Measurements from ENCODE around the gene PKIG. TPM values are rescaled to one million over a fixed set of nuclear protein-coding genes. Genes with fewer than 3 reads are reported as not detected.

The PKIG gene
- polyA plus RNA-seq, 1 donor (not counting 4 experiments of a cell fraction or from before 2014, with no cell fraction given) = 6.6 TPM

DNA sequence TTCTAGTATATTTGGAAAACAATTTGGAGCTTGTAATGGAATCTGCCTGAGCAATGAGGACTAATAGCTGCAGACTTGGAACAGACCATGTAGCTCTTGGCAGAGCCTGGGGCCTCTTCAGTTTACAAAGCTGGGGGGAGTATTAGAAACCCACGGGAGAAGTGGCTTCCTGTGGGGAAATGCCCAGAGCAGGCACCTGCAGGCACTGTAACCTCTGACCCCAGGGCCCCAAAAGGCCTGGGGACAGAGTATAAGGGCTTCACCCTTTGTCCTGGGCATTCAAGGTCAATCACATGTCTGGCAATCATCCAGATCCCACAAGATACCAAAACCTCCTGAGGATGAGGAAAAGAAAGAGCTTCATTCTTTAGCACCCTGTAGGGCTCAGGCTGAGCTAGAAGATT, 19.4 kb downstream of the PKIG start:
- no peaks in the 10 kb centered on the region for H3K9me3 ChIP-seq (ENCODE audit: control insufficient read depth, low read depth, low read length)
- FAIRE-seq = no peak
- no peak overlapping the region for H3K27ac ChIP-seq (ENCODE audit: control insufficient read depth, insufficient read depth, low read length)
- H3K36me3 ChIP-seq (ENCODE audit: control insufficient read depth in 2 of 2, extremely low read depth in 1 of 2, insufficient read depth in 2 of 2, low read length in 2 of 2) = no peaks in the 10 kb centered on the region
- H3K4me2 ChIP-seq (ENCODE audit: control insufficient read depth, extremely low read depth, insufficient read depth, low read depth, low read length) = no peak overlapping the region
- H2AFZ ChIP-seq (ENCODE audit: control insufficient read depth, low read length) = no peak overlapping the region
- no peak for DNase-seq (ENCODE audit: low read depth, low spot score)
- H3K79me2 ChIP-seq (ENCODE audit: control insufficient read depth, insufficient read depth, low read length) = no peaks in the 10 kb centered on the region
- no peaks in the 10 kb centered on the region for H4K20me1 ChIP-seq (ENCODE audit: control insufficient read depth, extremely low read depth, insufficient read depth, low read length)
- dilution Hi-C loops (cut with MboI; ENCODE audit: extremely low pct_ligation_motif_present, low sequenced_read_pairs) = no loop called here
- H3K4me1 ChIP-seq (ENCODE audit: control insufficient read depth, extremely low read depth, insufficient read depth, low read length) = peaks cover 2% of the 10 kb centered on the region
- H3K9me1 ChIP-seq (ENCODE audit: control insufficient read depth, extremely low read depth, insufficient read depth, low read length) = no peaks in the 10 kb centered on the region
- H3K4me3 ChIP-seq (ENCODE audit: control insufficient read depth in 2 of 3, extremely low read depth in 1 of 3, insufficient read depth in 2 of 3, low read depth in 1 of 3, low read length in 3 of 3) = no peak overlapping the region
- TF ChIP-seq, protein P1, sequence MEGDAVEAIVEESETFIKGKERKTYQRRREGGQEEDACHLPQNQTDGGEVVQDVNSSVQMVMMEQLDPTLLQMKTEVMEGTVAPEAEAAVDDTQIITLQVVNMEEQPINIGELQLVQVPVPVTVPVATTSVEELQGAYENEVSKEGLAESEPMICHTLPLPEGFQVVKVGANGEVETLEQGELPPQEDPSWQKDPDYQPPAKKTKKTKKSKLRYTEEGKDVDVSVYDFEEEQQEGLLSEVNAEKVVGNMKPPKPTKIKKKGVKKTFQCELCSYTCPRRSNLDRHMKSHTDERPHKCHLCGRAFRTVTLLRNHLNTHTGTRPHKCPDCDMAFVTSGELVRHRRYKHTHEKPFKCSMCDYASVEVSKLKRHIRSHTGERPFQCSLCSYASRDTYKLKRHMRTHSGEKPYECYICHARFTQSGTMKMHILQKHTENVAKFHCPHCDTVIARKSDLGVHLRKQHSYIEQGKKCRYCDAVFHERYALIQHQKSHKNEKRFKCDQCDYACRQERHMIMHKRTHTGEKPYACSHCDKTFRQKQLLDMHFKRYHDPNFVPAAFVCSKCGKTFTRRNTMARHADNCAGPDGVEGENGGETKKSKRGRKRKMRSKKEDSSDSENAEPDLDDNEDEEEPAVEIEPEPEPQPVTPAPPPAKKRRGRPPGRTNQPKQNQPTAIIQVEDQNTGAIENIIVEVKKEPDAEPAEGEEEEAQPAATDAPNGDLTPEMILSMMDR (optimal IDR thresholded peaks at IDR 0.05 in 1 of 3, IDR thresholded peaks at IDR 0.05 in 1 of 3, conservative IDR thresholded peaks at IDR 0.05 in 1 of 3; ENCODE audit: extremely low read depth in 1 of 3, insufficient read depth in 2 of 3, low read length in 3 of 3) = no peak
- TF ChIP-seq EZH2 (IDR thresholded peaks at IDR 0.05; ENCODE audit: low read length) = no peak
- no peaks in the 10 kb centered on the region for H3K27me3 ChIP-seq (ENCODE audit: control insufficient read depth, extremely low read depth, insufficient read depth, low read length)
- H3K9ac ChIP-seq (ENCODE audit: control insufficient read depth, extremely low read depth, insufficient read depth, low read length) = no peak overlapping the region

- no peaks in the 10 kb centered on the region for H3K9me1 ChIP-seq (ENCODE audit: control insufficient read depth, extremely low read depth, insufficient read depth, low read length)
- FAIRE-seq (no peak), DNase-seq (ENCODE audit: low read depth, low spot score) (no peak)
- dilution Hi-C loops (cut with MboI; ENCODE audit: extremely low pct_ligation_motif_present, low sequenced_read_pairs) = no loop called here
- peaks cover 2% of the 10 kb centered on the region for H3K4me1 ChIP-seq (ENCODE audit: control insufficient read depth, extremely low read depth, insufficient read depth, low read length)
- no peak overlapping the region for H3K4me2 ChIP-seq (ENCODE audit: control insufficient read depth, extremely low read depth, insufficient read depth, low read depth, low read length)
- no peak overlapping the region for H3K9ac ChIP-seq (ENCODE audit: control insufficient read depth, extremely low read depth, insufficient read depth, low read length)
- no peak overlapping the region for H3K4me3 ChIP-seq (ENCODE audit: control insufficient read depth in 2 of 3, extremely low read depth in 1 of 3, insufficient read depth in 2 of 3, low read depth in 1 of 3, low read length in 3 of 3)
- no peak overlapping the region for H3K27ac ChIP-seq (ENCODE audit: control insufficient read depth, insufficient read depth, low read length)
- TF ChIP-seq, protein P1 (optimal IDR thresholded peaks at IDR 0.05 in 1 of 3, IDR thresholded peaks at IDR 0.05 in 1 of 3, conservative IDR thresholded peaks at IDR 0.05 in 1 of 3; ENCODE audit: extremely low read depth in 1 of 3, insufficient read depth in 2 of 3, low read length in 3 of 3) = peak in 1 of 3 experiments; percentile 6
- TF ChIP-seq EZH2 (IDR thresholded peaks at IDR 0.05; ENCODE audit: low read length) = no peak
- no peaks in the 10 kb centered on the region for H3K9me3 ChIP-seq (ENCODE audit: control insufficient read depth, low read depth, low read length)
- H3K27me3 ChIP-seq (ENCODE audit: control insufficient read depth, extremely low read depth, insufficient read depth, low read length) = no peaks in the 10 kb centered on the region
- no peaks in the 10 kb centered on the region for H3K36me3 ChIP-seq (ENCODE audit: control insufficient read depth in 2 of 2, extremely low read depth in 1 of 2, insufficient read depth in 2 of 2, low read length in 2 of 2)
- no peak overlapping the region for H2AFZ ChIP-seq (ENCODE audit: control insufficient read depth, low read length)
- H4K20me1 ChIP-seq (ENCODE audit: control insufficient read depth, extremely low read depth, insufficient read depth, low read length) = no peaks in the 10 kb centered on the region
- H3K79me2 ChIP-seq (ENCODE audit: control insufficient read depth, insufficient read depth, low read length) = no peaks in the 10 kb centered on the region
Observed at GRCh38 chr20:44603327-44603726, 20.9 kb downstream of the PKIG start.
